ENCODE results near the gene CSNK1A1.

The CSNK1A1 gene

GRCh38 chr5:149490599-149491485 lies 60.4 kb downstream of the CSNK1A1 start:
- DNase-seq (ENCODE audit: extremely low read depth, insufficient read length) = no peak
- no peaks in the 10 kb centered on the region; the same call in none of the 2 replicates for H3K36me3 ChIP-seq (ENCODE audit: control insufficient read depth, insufficient read depth, low read length)
- no peak for TF ChIP-seq CTCF (IDR thresholded peaks at IDR 0.05; ENCODE audit: insufficient read depth, low read length, poor library complexity, severe bottlenecking)

DNA sequence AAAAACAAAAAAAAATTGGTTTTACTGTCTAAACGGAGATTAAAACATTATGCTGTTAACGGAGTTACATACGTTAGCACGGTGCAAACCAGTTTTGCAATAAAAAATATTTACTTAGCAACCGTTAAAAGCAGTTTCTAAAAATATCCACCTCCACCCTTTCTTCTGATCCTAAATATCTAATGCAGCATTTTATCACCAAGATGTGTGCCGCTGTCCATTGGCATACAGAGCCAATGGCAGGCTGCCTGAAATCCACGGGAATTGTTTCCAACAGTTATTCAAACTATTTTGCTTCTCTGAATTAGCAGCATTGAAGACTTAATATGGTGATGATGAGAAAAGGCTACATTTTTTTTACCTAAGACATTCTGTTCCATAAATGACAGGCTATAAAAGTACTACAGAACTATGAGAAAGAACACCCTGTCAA lies 61.6 kb downstream of the CSNK1A1 start:
- no peak for DNase-seq (ENCODE audit: extremely low read depth, insufficient read length)

More at GRCh38 chr5:149490599-149491485, 60.4 kb downstream of the CSNK1A1 start:
- no peaks in the 10 kb centered on the region for H3K27me3 ChIP-seq (replicated peaks; ENCODE audit: control insufficient read depth, insufficient read depth, low read length)
- H3K4me3 ChIP-seq (replicated peaks; ENCODE audit: low read depth, low read length) = no peak overlapping the region

GRCh38 chr5:149488645-149489306 lies 62.5 kb downstream of the CSNK1A1 start:
- TF ChIP-seq CTCF (IDR thresholded peaks at IDR 0.05; ENCODE audit: insufficient read depth, low read length, poor library complexity, severe bottlenecking) = no peak
- Histone ChIP-seq H3K4me3 (replicated peaks; ENCODE audit: low read depth, low read length) (no peak overlapping the region), H3K36me3 (ENCODE audit: control insufficient read depth, insufficient read depth, low read length) (no peaks in the 10 kb centered on the region), H3K27me3 (replicated peaks; ENCODE audit: control insufficient read depth, insufficient read depth, low read length) (no peaks in the 10 kb centered on the region)
- DNase-seq (ENCODE audit: extremely low read depth, insufficient read length) = no peak

More for the DNA sequence above, 61.6 kb downstream of the CSNK1A1 start:
- no peaks in the 10 kb centered on the region for H3K27me3 ChIP-seq (replicated peaks; ENCODE audit: control insufficient read depth, insufficient read depth, low read length)
- H3K4me3 ChIP-seq (replicated peaks; ENCODE audit: low read depth, low read length) = no peak overlapping the region
- H3K36me3 ChIP-seq (ENCODE audit: control insufficient read depth, insufficient read depth, low read length) = no peaks in the 10 kb centered on the region; the same call in 1 of the 2 replicates
- no peak for TF ChIP-seq CTCF (IDR thresholded peaks at IDR 0.05; ENCODE audit: insufficient read depth, low read length, poor library complexity, severe bottlenecking)

- TF ChIP-seq CTCF (IDR thresholded peaks at IDR 0.05; ENCODE audit: insufficient read depth, low read length, poor library complexity, severe bottlenecking) = no peak
- Histone ChIP-seq H3K27me3 (replicated peaks; ENCODE audit: control insufficient read depth, insufficient read depth, low read length) (no peaks in the 10 kb centered on the region), H3K36me3 (ENCODE audit: control insufficient read depth, insufficient read depth, low read length) (no peaks in the 10 kb centered on the region), H3K4me3 (replicated peaks; ENCODE audit: low read depth, low read length) (no peak overlapping the region)
- DNase-seq (ENCODE audit: extremely low read depth, insufficient read length) = no peak
These were observed 63.6 kb downstream of the CSNK1A1 start for GRCh38 chr5:149487672-149488071.

DNA sequence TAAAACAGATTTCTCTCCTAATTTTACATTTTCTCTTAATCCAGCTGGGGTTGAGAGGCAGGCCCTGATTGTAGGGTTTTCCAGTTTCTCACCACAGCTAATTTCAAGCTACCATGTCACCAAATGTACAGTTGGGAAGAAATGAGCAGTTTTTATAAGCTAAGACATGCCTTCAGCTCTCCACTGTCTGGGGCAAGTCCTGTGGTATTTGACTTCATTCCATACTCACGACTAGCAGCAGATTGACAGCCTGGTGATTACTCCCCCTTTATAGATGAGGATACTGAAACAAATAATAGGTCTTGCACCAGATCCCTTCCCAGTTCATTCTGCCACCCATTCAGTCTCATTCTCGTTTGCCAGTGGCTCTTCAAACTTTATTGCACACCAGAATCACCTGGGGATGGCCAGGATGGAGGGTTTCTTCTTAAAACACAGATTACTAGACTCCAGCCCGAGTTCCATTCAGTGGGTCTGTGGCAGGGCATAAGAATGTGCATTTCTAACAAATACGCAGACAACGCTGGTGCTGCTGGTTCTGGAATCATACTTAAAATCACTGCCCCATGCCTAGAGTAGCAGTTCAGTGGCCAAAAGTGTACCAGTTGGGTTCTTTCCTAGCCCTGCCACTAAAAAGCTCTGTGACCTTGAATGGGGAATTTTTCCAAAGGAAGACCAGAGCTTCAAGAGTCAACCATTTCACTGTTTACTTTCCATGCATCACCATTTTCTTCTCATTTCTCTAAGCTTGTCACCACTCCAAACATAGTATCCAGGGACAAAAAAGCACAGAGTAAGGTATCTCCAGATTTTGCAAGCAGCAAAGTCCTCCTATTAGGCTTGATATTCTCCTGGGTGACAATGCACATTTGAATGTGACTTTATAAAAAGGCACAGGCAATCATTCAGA lies 64.3 kb downstream of the CSNK1A1 start:
- DNase-seq (ENCODE audit: extremely low read depth, insufficient read length) = no peak
- H3K4me3 ChIP-seq (replicated peaks; ENCODE audit: low read depth, low read length) = no peak overlapping the region
- H3K27me3 ChIP-seq (replicated peaks; ENCODE audit: control insufficient read depth, insufficient read depth, low read length) = no peaks in the 10 kb centered on the region
- H3K36me3 ChIP-seq (ENCODE audit: control insufficient read depth, insufficient read depth, low read length) = no peaks in the 10 kb centered on the region
- TF ChIP-seq CTCF (IDR thresholded peaks at IDR 0.05; ENCODE audit: insufficient read depth, low read length, poor library complexity, severe bottlenecking) = no peak

All from GM06990 (cell line).